SKM-1 (cell line): Measurements from ENCODE around the gene PLS1.
"Not testable (repeated sequence)": the region's sequence is repeated elsewhere in the genome, so short reads cannot be mapped to it uniquely, and the experiment has no call there.

ENCODE experiments used
- DNase-seq: peaks from one replicate; lab custom pipeline; 2025; ENCODE audit not compliant: unreplicated experiment; lab: John Stamatoyannopoulos, UW

PLS1 gene

GRCh38 chr3:142690613-142691012 lies 94.4 kb downstream of the PLS1 start:
- DNase-seq, result no peak

DNA sequence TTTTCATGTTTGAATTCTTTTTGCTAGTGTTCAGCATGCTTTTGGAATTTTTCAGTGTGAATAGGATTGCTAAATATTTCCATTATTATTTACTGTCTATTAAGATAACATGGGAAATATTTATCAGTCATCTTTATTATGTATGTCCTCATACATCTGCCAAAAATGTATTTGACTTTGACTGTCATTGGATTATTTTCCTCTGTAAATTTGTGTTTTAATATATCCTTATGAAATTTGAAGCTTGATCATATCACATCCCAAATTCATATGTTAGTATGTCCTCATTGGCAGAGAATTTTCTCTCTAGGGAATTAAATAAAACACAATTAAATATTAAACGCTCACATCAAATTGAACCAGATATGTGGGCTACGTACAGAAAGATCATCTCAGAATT lies 95.3 kb downstream of the PLS1 start:
- no peak for DNase-seq

DNA sequence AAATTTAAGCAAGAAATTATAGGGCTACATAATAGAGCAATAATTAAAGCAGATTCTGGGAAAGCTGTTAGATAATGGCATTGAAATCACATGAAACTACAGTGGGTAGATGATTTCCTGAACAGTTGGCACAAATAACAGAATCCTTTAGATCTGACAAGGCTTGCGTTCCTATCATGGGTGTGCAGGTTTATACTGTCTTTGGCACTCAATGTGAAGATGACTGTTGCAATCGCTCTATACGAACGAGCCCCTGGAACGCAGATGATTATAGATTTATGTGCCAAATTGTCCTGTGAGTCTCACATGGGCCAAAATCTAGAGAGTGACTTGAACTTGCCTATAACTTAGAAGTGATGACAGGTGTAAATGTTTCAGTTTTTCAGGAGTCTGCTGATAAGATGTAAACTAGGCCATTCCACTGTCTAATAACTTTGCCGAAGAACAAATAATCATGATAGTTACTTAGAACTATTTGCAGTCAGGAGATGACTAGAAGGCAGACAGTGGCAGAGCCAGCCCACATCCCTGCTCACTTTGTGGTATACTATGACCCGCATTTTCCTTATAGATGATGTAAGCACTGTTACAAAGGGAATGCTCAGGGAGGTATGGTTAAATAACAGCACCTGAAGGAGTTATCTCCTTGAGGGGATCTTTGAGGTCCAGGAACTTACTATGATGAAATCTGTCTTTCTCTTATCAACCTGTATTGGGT lies 97.1 kb downstream of the PLS1 start:
- no peak for DNase-seq

DNA sequence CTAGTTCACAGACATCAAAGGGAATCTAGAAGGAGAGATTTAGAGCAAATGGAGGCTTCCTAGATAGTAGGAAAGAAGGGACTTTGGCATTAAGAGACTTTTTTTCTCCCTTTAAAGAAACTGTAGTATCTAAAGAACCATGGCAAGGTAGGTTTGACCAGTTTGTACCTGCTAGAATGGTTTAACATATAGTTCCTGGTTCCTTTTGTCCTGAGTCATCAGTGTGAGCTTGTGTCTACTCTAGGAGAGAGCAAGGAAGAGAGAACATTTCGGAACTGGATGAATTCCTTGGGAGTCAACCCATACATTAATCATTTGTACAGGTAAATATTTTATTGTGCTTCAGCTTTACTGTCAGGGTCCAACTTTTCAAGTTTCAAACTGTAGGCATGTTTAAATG lies 98.0 kb downstream of the PLS1 start:
- DNase-seq, result no peak

GRCh38 chr3:142705198-142705597 lies 109.0 kb downstream of the PLS1 start:
- no peak for DNase-seq

GRCh38 chr3:142706321-142707127 lies 110.3 kb downstream of the PLS1 start:
- no peak for DNase-seq

- DNase-seq, result no peak
Observed at GRCh38 chr3:142709207-142709606, 113.0 kb downstream of the PLS1 start.

DNA sequence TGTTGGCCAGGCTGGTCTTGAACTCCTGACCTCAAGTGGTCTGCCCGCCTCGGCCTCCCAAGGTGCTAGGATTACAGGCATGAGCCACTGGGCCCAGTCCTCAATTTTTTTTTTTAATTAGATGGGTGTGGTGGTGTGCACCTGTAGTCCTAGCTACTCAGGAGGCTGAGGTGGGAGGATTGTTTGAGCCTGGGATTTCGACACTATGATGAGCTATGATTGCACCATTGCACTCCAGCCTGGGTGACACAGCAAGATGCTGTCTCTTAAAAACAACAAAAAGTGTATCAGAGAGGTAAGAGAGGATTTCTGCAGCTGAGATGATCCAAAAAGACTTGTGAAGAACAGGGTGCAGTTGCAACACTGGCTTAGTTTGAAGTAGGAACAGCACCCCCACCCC lies 118.7 kb downstream of the PLS1 start:
- not testable (repeated sequence) for DNase-seq

DNA sequence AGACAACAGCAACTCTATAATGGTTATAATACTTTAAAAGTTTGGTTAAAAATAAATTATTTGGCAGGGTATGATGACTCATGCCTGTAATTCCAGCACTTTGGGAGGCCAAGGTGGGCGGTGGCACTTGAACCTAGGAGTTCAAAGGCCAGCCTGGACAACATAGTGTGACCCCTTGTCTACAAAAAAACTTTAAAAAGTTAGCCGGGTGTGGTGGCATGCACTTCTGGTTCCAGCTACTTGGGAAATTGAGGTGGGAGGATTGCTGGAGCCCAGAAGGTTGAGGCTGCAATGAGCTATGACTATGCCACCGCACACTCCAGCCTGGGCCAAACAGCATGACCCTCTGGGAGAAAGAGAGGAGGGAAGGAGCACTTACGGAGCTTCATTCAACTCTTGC lies 119.9 kb downstream of the PLS1 start:
- DNase-seq, result no peak

GRCh38 chr3:142723665-142723967 lies 127.4 kb downstream of the PLS1 start:
- DNase-seq, result peak; percentile 94

DNA sequence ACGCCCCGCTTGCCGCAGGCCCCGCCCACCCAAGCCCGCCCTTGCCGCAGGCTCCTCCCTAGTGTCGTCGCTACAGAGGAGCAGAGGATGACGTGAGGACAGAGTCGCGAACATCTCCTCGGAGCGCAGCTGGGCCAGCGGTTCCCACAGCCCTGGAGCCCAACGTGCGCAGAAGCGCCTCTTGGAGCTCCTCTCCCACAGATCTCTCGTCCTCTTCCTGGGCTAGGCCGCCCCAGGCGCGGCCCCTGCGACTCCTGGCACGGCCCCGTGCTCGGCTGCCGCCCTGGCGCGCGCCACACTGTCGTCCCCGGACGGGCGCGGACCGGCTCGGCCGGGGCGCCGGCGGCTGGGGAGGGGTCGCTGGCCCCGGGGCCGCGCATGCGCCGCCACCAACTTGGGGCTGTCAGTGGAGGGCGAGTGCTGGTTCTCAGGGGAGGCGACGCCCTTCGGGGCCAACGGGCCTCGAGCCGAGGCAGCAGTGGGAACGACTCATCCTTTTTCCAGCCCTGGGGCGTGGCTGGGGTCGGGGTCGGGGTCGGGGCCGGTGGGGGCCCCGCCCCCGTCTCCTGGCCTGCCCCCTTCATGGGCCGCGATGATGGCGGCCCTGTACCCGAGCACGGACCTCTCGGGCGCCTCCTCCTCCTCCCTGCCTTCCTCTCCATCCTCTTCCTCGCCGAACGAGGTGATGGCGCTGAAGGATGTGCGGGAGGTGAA lies 127.9 kb downstream of the PLS1 start, which contains the start of gene TRPC1:
TRPC1 (plus strand) TSS at position 67 of the 714 bp plus-strand sequence; CDS start at position 593, 526 bp downstream.
- DNase-seq, result no peak

GRCh38 chr3:142724682-142725356 lies 128.6 kb downstream of the PLS1 start:
- no peak for DNase-seq

GRCh38 chr3:142725357-142725739 lies 129.2 kb downstream of the PLS1 start:
- DNase-seq, result no peak

DNA sequence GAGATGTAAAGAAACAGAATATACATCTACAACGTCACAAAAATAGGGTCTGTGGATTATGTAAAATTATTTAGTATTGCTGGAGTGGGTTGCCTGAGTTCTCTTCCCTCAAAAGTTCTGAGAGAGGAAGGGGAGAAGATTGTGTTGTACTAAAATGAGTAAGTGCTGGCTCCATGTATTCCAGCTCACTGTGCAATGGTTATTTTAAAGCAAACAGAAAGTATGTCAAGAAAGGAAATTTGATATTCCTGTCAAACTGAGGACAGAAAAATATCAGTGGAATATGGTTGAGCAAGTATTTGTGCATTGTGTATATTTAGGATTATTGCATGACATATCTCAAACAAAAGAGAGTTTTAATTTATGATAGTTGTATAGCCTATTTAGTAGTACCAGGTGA lies 129.8 kb downstream of the PLS1 start:
- DNase-seq, result no peak

DNA sequence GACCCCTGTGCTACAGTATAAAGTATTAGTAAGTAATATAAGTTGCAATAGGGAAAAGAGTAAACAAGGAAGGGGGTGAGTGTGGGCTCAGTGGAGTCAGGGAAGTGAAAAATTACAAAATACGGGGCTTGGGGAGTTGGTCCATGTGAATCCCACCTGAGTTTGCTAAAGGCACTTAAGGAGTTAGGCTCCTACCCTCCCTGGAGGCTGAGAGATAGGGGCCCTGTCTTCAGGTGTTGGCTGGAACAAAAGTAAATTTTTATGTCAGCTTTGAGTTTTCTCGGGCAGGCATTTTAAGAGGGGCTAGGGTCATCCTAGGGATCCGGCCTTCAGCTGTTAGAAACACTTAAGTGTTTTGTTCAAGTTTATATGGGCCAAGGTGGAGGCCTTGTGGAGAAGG lies 135.9 kb downstream of the PLS1 start:
- DNase-seq, result no peak

- no peak for DNase-seq
Observed at GRCh38 chr3:142734834-142735233, 138.6 kb downstream of the PLS1 start.

DNA sequence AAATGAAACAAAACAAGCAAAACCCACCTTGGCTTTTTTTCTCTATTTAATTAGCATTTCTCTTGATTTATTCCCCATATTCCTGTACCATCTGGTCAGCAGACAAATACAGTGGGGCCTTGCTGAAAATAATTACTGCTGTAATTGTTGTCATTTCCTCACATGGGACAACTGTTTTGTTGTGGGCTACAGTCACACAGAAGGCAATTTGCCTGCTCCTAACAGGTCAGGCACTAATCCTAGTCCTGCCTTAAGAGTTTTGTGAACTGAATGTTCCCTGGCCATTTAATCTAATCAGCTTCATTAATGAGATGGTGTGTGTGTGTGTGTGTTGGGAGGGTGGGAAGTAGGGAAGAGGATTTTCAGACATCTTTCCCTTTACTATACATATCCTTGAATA lies 139.3 kb downstream of the PLS1 start:
- DNase-seq, result no peak

- no peak for DNase-seq
Observed at GRCh38 chr3:142738396-142738795, 142.2 kb downstream of the PLS1 start.

DNA sequence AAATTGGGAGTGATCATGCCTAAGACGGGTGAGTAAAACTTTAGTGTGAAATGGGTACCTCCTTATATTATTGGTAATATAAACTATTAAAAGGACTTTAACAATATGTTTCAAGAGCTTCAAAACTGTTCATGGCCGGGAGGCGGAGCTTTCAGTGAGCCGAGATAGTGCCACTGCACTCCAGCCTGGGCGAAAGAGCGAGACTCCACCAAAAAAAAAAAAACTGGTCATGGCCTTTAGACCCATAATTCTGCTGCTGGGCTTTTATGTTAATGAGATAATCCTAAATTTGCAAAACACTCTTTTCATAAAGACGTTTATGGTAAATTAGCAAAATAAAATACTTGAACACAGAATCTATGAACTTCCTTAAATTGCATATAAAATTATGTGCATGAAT lies 150.5 kb downstream of the PLS1 start:
- no peak for DNase-seq

- DNase-seq, result not testable (repeated sequence)
Observed at GRCh38 chr3:142750531-142750930, 154.3 kb downstream of the PLS1 start.

- not testable (repeated sequence) for DNase-seq
Observed at GRCh38 chr3:142752605-142753004, 156.4 kb downstream of the PLS1 start.
